GM12872 (cell line): Measurements from ENCODE around the gene ATP8B3.

Experiments
- TF ChIP-seq, protein P1 (sequence below): IDR thresholded peaks from 3 replicates; pipeline ENCODE4 v1.5.1; 2011; ENCODE audit warnings: low read depth, mild to moderate bottlenecking, low read length, moderate library complexity; ENCODE audit not compliant: insufficient read depth

ATP8B3 gene

GRCh38 chr19:1764729-1765128, 47.3 kb downstream of the ATP8B3 start:
- TF ChIP-seq, protein P1, sequence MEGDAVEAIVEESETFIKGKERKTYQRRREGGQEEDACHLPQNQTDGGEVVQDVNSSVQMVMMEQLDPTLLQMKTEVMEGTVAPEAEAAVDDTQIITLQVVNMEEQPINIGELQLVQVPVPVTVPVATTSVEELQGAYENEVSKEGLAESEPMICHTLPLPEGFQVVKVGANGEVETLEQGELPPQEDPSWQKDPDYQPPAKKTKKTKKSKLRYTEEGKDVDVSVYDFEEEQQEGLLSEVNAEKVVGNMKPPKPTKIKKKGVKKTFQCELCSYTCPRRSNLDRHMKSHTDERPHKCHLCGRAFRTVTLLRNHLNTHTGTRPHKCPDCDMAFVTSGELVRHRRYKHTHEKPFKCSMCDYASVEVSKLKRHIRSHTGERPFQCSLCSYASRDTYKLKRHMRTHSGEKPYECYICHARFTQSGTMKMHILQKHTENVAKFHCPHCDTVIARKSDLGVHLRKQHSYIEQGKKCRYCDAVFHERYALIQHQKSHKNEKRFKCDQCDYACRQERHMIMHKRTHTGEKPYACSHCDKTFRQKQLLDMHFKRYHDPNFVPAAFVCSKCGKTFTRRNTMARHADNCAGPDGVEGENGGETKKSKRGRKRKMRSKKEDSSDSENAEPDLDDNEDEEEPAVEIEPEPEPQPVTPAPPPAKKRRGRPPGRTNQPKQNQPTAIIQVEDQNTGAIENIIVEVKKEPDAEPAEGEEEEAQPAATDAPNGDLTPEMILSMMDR = no peak

GRCh38 chr19:1763648-1764639, 48.1 kb downstream of the ATP8B3 start:
- TF ChIP-seq, protein P1 = no peak

GRCh38 chr19:1762243-1763117, 49.6 kb downstream of the ATP8B3 start:
- TF ChIP-seq, protein P1 = no peak

- TF ChIP-seq, protein P1 = no peak
Observed at GRCh38 chr19:1761528-1762242, 50.4 kb downstream of the ATP8B3 start.

GRCh38 chr19:1760020-1760419, 52.1 kb downstream of the ATP8B3 start:
- TF ChIP-seq, protein P1 = no peak

DNA sequence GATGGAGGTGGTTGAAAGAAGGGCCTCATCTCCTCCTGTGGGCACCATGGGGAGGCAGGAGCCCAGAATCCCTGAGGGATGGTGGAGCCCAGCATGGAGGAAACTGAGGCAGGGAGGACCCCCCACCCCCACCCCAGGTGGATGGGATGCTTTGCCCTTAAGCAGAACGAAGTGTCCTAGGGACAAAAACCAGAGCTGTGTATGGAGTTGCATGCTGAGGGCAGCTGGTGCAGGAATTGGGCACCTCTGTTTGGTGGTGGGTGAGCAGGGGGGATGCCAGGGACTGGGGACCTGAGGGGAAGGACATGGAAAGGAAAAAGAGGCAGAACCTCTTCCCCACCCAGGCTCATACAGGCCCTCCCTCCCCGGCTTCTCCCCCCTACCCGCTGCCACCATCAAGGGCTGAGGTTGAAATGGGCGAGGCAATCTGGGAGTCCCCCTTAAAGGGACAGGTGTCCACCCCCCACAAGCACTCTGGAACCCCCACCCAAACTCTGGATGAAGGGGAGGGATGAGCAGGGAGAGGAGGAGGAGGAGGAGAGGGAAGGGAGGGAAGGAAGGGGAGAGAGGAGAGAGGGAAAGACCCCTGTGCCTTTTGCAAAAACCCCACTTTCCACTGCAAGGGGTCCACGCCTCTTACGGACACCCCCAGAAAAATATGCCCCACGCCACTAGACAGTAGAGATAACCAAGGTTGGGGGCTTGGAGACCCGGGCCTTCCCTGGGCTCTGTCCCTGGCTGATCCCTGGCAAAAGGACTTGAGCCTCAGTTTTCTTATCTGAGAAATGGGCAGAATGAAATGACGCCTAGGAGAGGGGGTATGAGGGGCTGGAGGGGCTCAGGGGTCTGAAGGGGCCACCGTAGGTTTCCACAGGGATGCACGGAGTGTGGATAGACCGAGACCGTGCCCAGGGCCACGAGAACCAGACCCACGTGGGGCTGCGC, 52.8 kb downstream of the ATP8B3 start:
- TF ChIP-seq, protein P1 = no peak
